Lower lobe of right lung (tissue), 2 donors: Measurements from ENCODE around the gene MAP3K20. TPM values are rescaled to one million over a fixed set of nuclear protein-coding genes. Genes with fewer than 3 reads are reported as not detected.
"Not testable (repeated sequence)": the region's sequence is repeated elsewhere in the genome, so short reads cannot be mapped to it uniquely, and the experiment has no call there.

Source experiments
- ATAC-seq, 2 donors: fragments of 200-7000 bp; cut with Tn5 transposase; one replicate each; pipeline ENCODE4 v1.9.1; 2020 to 2022; ENCODE audit warnings: mild to moderate bottlenecking in 2 of 2, moderate library complexity in 2 of 2
- DNase-seq: peaks from one replicate; pipeline ENCODE4 v3.0.0-alpha.2; 2020
- H3K27ac ChIP-seq: fragments of 200-600 bp; one replicate; pipeline ENCODE4 v1.8.0; 2022
- H3K27me3 ChIP-seq: fragments of 200-600 bp; one replicate; pipeline ENCODE4 v1.8.0; 2022; ENCODE audit warnings: low read depth
- H3K36me3 ChIP-seq: fragments of 200-600 bp; one replicate; pipeline ENCODE4 v1.8.0; 2022; ENCODE audit warnings: mild to moderate bottlenecking
- H3K4me1 ChIP-seq: fragments of 200-600 bp; one replicate; pipeline ENCODE4 v1.8.0; 2022
- H3K4me3 ChIP-seq: fragments of 200-600 bp; one replicate; pipeline ENCODE4 v1.8.0; 2022; ENCODE audit warnings: mild to moderate bottlenecking
- H3K9me3 ChIP-seq: fragments of 200-600 bp; one replicate; pipeline ENCODE4 v1.8.0; 2022
- intact Hi-C: fragments of 100-400 bp; cut with DNase I; formaldehyde crosslinking; loops from one replicate; pipeline ENCODE4 v1.11.0; 2022
- total RNA-seq: library from RNA; stranded (reverse); fragmentation: NEBNext Ultra II Directional; extraction: Animal tissue kit (Norgen Biotek cat#: 25700); gene quantifications from one replicate; pipeline ENCODE4 v1.2.1, GENCODE V29; 2021
- TF ChIP-seq, protein P1 (sequence below): fragments of 200-600 bp; IDR thresholded peaks from one replicate; pipeline ENCODE4 v1.8.0; 2022; ENCODE audit warnings: antibody characterized with exemption, mild to moderate bottlenecking
- donor health status: DM: no; HTN: yes; CAD: no; lungs with severe emphysema.

Gene MAP3K20
- total RNA-seq, 1 donor from 2014 or later, result 40.8 TPM

DNA sequence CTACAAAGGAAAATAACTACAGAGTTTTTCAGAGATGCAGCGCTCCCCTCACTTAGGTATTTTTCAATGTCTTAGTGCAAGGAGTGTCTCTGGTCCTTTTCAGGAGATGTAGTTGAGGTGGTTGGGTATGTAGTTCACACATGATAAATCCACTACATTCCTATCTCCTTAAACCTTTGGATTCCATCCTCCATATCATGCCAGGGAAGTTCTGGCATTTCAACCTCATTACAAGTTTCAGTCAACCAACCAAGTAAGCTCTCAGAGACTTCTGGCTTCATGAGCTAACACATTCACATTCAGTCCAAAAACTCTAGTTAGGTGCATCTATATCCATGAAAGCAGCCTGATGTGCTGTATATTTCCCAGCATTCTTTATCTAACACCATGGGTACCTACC, 47.3 kb downstream of the MAP3K20 start:
- DNase-seq (no peak), ATAC-seq (no peak)
- Histone ChIP-seq H3K4me1 (peaks cover 20% of the 10 kb centered on the region), H3K36me3 (no peaks in the 10 kb centered on the region), H3K4me3 (no peak overlapping the region), H3K27me3 (no peaks in the 10 kb centered on the region), H3K27ac (no peak overlapping the region), H3K9me3 (no peaks in the 10 kb centered on the region)
- intact Hi-C loops, result no loop called here
- TF ChIP-seq, protein P1, sequence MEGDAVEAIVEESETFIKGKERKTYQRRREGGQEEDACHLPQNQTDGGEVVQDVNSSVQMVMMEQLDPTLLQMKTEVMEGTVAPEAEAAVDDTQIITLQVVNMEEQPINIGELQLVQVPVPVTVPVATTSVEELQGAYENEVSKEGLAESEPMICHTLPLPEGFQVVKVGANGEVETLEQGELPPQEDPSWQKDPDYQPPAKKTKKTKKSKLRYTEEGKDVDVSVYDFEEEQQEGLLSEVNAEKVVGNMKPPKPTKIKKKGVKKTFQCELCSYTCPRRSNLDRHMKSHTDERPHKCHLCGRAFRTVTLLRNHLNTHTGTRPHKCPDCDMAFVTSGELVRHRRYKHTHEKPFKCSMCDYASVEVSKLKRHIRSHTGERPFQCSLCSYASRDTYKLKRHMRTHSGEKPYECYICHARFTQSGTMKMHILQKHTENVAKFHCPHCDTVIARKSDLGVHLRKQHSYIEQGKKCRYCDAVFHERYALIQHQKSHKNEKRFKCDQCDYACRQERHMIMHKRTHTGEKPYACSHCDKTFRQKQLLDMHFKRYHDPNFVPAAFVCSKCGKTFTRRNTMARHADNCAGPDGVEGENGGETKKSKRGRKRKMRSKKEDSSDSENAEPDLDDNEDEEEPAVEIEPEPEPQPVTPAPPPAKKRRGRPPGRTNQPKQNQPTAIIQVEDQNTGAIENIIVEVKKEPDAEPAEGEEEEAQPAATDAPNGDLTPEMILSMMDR, result no peak

DNA sequence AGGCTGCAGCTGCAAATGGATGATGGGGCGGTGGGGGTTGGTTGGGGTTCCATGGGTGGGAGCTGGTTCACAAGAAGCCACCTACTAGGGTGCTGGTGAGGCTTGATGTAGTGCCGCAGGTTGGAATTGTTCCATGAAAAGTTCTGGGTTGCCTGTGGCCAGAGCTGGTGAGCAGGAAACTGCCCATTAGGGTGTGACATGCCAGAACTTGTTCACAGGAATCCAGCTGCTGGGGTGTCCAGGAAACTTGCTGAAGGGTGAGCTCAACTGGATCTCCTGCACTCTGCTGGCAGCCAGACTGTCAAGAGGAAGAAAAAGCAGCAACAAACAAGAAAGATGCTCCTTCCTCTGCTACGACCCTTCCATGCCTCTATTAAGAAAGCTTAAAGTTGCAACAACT, 48.8 kb downstream of the MAP3K20 start:
- H3K9me3 ChIP-seq, result no peaks in the 10 kb centered on the region
- ATAC-seq, result no peak
- H3K4me3 ChIP-seq, result no peak overlapping the region
- H3K27me3 ChIP-seq, result no peaks in the 10 kb centered on the region
- no peaks in the 10 kb centered on the region for H3K36me3 ChIP-seq
- TF ChIP-seq, protein P1, result no peak
- no peak for DNase-seq
- peaks cover 9% of the 10 kb centered on the region for H3K4me1 ChIP-seq
- intact Hi-C loops, result no loop called here
- no peak overlapping the region for H3K27ac ChIP-seq

DNA sequence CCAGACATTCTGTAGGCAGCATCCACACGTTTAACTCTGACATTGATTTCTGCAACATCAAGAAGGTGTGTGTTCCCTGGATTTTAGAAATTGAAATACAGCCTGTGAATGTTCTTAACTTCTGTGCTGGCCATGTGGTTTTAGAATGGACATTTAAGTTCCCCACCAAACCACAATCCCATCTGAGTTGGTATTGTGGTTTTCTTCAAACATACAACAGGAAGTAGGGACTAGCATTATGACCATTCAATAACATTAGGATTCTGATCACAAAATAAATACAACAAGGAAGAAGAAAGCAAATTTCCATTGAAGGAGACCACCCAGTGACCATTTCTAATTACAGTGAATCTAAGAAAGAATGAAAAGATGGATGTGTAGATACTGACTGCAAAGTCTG, 51.2 kb downstream of the MAP3K20 start:
- Histone ChIP-seq H3K4me1 (peaks cover 4% of the 10 kb centered on the region), H3K9me3 (no peaks in the 10 kb centered on the region), H3K4me3 (no peak overlapping the region), H3K27ac (no peak overlapping the region), H3K36me3 (no peaks in the 10 kb centered on the region), H3K27me3 (no peaks in the 10 kb centered on the region)
- TF ChIP-seq, protein P1, result no peak
- no peak for ATAC-seq
- intact Hi-C loops, result no loop called here
- DNase-seq, result no peak

DNA sequence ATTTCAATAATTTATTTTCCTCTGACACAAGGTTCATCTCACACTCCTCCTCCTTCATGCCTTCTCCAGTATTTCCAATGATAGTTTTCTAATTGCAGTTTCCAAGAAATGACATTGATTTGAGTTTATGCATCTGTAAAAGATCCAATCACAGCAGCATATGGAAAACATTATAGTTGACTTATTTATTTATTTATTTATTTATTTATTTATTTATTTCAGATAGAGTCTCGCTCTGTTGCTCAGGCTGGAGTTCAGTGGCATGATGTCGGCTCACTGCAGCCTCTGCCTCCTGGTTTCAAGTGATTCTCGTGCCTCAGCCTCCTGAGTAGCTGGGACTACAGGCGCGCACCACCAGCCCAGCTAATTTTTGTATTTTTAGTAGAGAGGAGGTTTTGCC, 52.5 kb downstream of the MAP3K20 start:
- H3K4me3 ChIP-seq, H3K36me3 ChIP-seq, intact Hi-C loops, DNase-seq, H3K27ac ChIP-seq, H3K9me3 ChIP-seq, H3K27me3 ChIP-seq, H3K4me1 ChIP-seq, ATAC-seq: not testable (repeated sequence)

DNA sequence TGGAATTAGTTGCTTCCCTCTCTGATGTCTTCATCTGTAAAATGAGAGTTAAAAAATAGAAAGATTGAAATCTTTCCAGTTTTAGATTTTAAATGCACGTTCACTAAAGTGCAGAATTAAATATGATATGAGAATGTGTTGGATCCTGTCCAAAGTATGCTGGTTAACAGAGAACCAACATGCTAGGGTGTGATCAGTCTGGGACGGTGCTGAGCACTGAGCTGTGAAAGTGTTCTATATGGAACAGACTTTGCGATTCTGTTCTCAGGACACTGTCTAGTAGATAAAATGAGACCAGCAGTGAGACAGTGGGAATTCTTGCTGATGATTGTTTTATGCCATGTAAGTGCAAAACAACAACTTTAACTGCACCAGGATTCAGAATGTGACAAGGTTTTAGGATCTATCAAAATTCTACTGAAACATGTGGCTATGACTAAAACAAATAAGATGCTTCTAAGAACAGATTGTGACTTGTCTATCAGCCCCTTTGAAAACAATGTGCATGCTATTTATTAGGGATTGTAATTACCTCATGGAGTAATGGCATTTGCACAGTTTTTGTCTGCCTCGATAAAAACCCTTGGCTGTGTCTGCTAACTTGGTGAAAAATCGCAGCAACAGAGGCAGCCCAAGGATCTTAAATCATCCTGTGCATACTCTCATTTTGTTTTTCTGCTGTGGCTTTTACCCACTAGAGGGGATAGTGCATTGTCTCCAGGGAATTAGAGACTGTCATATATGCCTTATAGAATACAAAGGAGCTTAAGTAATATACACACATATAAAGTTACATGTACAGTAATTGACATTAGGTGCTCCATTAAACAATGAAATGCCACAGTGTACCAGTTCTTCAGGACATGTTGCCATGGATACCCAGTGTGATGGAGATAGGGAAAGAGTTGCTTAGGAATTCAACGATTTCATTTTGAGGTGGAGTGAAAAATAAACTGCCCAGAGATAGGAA, 55.1 kb downstream of the MAP3K20 start:
- DNase-seq (no peak), ATAC-seq (no peak)
- no peaks in the 10 kb centered on the region for H3K9me3 ChIP-seq
- no peaks in the 10 kb centered on the region for H3K36me3 ChIP-seq
- TF ChIP-seq, protein P1, result no peak
- H3K27me3 ChIP-seq, result no peaks in the 10 kb centered on the region
- intact Hi-C loops, result no loop called here
- H3K4me1 ChIP-seq, result no peaks in the 10 kb centered on the region
- no peak overlapping the region for H3K4me3 ChIP-seq
- no peak overlapping the region for H3K27ac ChIP-seq

DNA sequence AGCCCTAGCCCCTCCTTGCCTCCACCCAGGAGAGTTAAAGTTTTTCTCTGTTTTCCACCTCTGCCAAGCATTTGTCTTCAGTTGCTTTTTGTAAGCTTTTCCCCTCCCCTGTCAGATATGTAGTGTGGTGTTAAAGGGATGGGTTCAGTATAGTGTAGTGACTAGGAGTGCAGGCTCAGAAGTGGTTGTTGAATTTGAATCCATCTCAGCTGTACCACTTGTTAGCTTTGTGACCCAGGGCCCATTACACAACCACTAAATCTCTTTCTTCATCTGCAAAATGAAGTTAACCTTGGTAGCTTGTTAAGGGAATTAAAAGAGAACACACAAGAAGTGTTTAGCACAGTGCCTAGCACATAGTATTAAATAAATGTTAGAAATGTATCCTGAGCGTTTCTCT, 56.9 kb downstream of the MAP3K20 start:
- Histone ChIP-seq H3K36me3 (no peaks in the 10 kb centered on the region), H3K4me3 (no peak overlapping the region), H3K27me3 (no peaks in the 10 kb centered on the region), H3K4me1 (peaks cover under 1% of the 10 kb centered on the region), H3K9me3 (no peaks in the 10 kb centered on the region), H3K27ac (no peak overlapping the region)
- TF ChIP-seq, protein P1, result no peak
- ATAC-seq (no peak), DNase-seq (no peak)
- intact Hi-C loops, result no loop called here
